Upper lobe of left lung (tissue), 6 donors: ENCODE measurements around the gene PWWP2B. TPM values are rescaled to one million over a fixed set of nuclear protein-coding genes. Genes with fewer than 3 reads are reported as not detected.

Source experiments
- ATAC-seq, 2 donors: fragments of 200-7000 bp; cut with Tn5 transposase; one replicate each; pipeline ENCODE4 v1.9.1; 2022; ENCODE audit warnings: mild to moderate bottlenecking in 2 of 2, moderate library complexity in 2 of 2; ENCODE audit not compliant: low FRiP score in 2 of 2
- DNase-seq, 2 donors: peaks; one replicate each; pipeline ENCODE4 v3.0.0-alpha.2; 2019 to 2020
- H3K27ac ChIP-seq, 4 donors: fragments of 200-600 bp; sonication (generic); one replicate each; pipeline ENCODE4 v1.5.1; 2016 to 2019
- H3K27me3 ChIP-seq, 4 donors: fragments of 200-600 bp; sonication (generic); one replicate each; pipeline ENCODE4 v1.5.1; 2017 to 2019
- H3K36me3 ChIP-seq, 4 donors: fragments of 200-600 bp; sonication (generic); one replicate each; pipeline ENCODE4 v1.5.1; 2016 to 2019
- H3K4me1 ChIP-seq, 4 donors: fragments of 200-600 bp; sonication (generic); one replicate each; pipeline ENCODE4 v1.5.1; 2018 to 2019
- H3K4me3 ChIP-seq, 4 donors: fragments of 200-600 bp; sonication (generic); one replicate each; pipeline ENCODE4 v1.5.1; 2017 to 2019; ENCODE audit warnings: mild to moderate bottlenecking in 2 of 4, moderate library complexity in 1 of 4
- H3K9me3 ChIP-seq, 4 donors: fragments of 200-600 bp; sonication (generic); one replicate each; pipeline ENCODE4 v1.5.1; 2018 to 2019
- EP300 ChIP-seq, 4 donors: sonication (generic); formaldehyde crosslinking; IDR thresholded peaks; one replicate each; pipeline ENCODE4 v1.5.1; 2017; ENCODE audit warnings: antibody characterized with exemption in 4 of 4, control low read depth in 2 of 4
- POLR2A ChIP-seq, 4 donors: fragments of 450-650 bp; IDR thresholded peaks; one replicate each; pipeline ENCODE4 v1.5.1; 2016 to 2017; ENCODE audit warnings: antibody characterized with exemption in 4 of 4, mild to moderate bottlenecking in 2 of 4
- POLR2AphosphoS5 ChIP-seq, 2 donors: sonication (generic); formaldehyde crosslinking; IDR thresholded peaks; one replicate each; pipeline ENCODE4 v1.5.1; 2017; ENCODE audit warnings: antibody characterized with exemption in 2 of 2
- WGBS, 2 donors: methylation state at CpG; one replicate each; pipeline ENCODE4 v1.1.5; 2017 to 2018; 5-methylcytosine and 5-hydroxymethylcytosine counted together
- total RNA-seq, 6 donors: library from RNA; depleted of rRNA in 4 of 6; stranded (reverse); fragments of >200 nt in 4 of 6; gene quantifications; one replicate each; pipeline versions ENCODE4 v1.1.0 to v1.2.1, GENCODE V29; 2016 to 2021
- TF ChIP-seq, protein P1 (sequence below), 6 experiments: fragments of 450-650 bp in 4 of 6; fragments of 200-600 bp in 2 of 6; sonication (generic) in 2 of 6; IDR thresholded peaks; one replicate each; pipeline ENCODE4 v1.5.1; 2016 to 2019; ENCODE audit warnings: antibody characterized with exemption in 6 of 6
- donor health status: DM: no; HTN: no; CAD: no; lungs with moderate emphysema.
- donor health status: DM: no; HTN: yes; CAD: no; lungs with severe emphysema.

Gene PWWP2B
- total RNA-seq, 6 donors from 2014 or later, result 20.2 to 54.4 (median 32.9) TPM

GRCh38 chr10:132455986-132456847, 59.2 kb downstream of the PWWP2B start:
- peaks cover 21 to 34% (median 28%) of the 10 kb centered on the region in 4 donors for H3K4me1 ChIP-seq
- no peak for ATAC-seq
- DNase-seq, result peak in 1 of 2 donors; percentile 69

DNA sequence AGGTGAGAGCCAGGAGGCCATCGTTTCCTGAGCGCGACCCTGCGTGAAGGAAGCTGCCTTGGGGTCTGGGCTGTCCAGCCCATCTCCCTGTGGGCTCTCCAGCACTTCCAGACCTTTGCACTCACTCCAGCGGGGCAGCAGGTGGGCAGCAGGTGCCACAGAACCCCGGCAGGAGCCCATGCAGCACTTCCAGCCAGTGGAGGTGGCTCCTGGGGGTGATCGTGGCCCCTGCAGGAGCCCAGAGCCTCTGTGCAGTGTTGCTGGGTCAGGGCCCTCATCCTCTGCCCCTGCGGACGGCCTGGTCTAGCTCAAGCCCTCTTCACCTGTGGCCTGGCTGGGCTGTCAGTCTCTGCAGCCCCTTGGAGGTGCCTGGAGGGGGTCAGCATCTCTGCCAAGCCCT, 59.9 kb downstream of the PWWP2B start:
- Histone ChIP-seq H3K4me3 (no peak overlapping the region), H3K27ac (no peak overlapping the region), H3K4me1 (peaks cover 18 to 34% (median 22%) of the 10 kb centered on the region in 4 donors), H3K27me3 (no peaks in the 10 kb centered on the region), H3K36me3 (no peaks in the 10 kb centered on the region), H3K9me3 (no peaks in the 10 kb centered on the region)
- WGBS, 2 donors, result 94 to 100% methylated on average over 4 to 9 of the region's 9 CpGs
- no peak for TF ChIP-seq EP300 (IDR thresholded peaks at IDR 0.05)
- no peak for TF ChIP-seq POLR2A (IDR thresholded peaks at IDR 0.05)
- TF ChIP-seq, protein P1, sequence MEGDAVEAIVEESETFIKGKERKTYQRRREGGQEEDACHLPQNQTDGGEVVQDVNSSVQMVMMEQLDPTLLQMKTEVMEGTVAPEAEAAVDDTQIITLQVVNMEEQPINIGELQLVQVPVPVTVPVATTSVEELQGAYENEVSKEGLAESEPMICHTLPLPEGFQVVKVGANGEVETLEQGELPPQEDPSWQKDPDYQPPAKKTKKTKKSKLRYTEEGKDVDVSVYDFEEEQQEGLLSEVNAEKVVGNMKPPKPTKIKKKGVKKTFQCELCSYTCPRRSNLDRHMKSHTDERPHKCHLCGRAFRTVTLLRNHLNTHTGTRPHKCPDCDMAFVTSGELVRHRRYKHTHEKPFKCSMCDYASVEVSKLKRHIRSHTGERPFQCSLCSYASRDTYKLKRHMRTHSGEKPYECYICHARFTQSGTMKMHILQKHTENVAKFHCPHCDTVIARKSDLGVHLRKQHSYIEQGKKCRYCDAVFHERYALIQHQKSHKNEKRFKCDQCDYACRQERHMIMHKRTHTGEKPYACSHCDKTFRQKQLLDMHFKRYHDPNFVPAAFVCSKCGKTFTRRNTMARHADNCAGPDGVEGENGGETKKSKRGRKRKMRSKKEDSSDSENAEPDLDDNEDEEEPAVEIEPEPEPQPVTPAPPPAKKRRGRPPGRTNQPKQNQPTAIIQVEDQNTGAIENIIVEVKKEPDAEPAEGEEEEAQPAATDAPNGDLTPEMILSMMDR (IDR thresholded peaks at IDR 0.05), result no peak
- TF ChIP-seq POLR2AphosphoS5 (IDR thresholded peaks at IDR 0.05), result no peak
- DNase-seq (peak in 1 of 2 donors; percentile 51), ATAC-seq (no peak)

More at GRCh38 chr10:132455986-132456847, 59.2 kb downstream of the PWWP2B start:
- Histone ChIP-seq H3K27ac (no peak overlapping the region), H3K9me3 (no peaks in the 10 kb centered on the region), H3K36me3 (no peaks in the 10 kb centered on the region), H3K27me3 (no peaks in the 10 kb centered on the region), H3K4me3 (no peak overlapping the region)
- TF ChIP-seq, protein P1 (IDR thresholded peaks at IDR 0.05), result no peak
- no peak for TF ChIP-seq POLR2AphosphoS5 (IDR thresholded peaks at IDR 0.05)
- TF ChIP-seq EP300 (IDR thresholded peaks at IDR 0.05), result no peak
- no peak for TF ChIP-seq POLR2A (IDR thresholded peaks at IDR 0.05)
- WGBS, 2 donors, result 91 to 93% methylated on average over 2 to 17 of the region's 17 CpGs

- H3K27me3 ChIP-seq, result no peaks in the 10 kb centered on the region
- DNase-seq (peak in 1 of 2 donors; percentile 75), ATAC-seq (no peak)
- WGBS, 2 donors, result 71 to 97% methylated on average over 5 to 19 of the region's 24 CpGs
- no peak overlapping the region for H3K27ac ChIP-seq
- no peaks in the 10 kb centered on the region for H3K9me3 ChIP-seq
- peaks cover 12 to 28% (median 16%) of the 10 kb centered on the region in 4 donors for H3K4me1 ChIP-seq
- H3K4me3 ChIP-seq, result no peak overlapping the region
- TF ChIP-seq EP300 (IDR thresholded peaks at IDR 0.05), result no peak
- no peak for TF ChIP-seq POLR2A (IDR thresholded peaks at IDR 0.05)
- no peak for TF ChIP-seq POLR2AphosphoS5 (IDR thresholded peaks at IDR 0.05)
- TF ChIP-seq, protein P1 (IDR thresholded peaks at IDR 0.05), result no peak
- H3K36me3 ChIP-seq, result no peaks in the 10 kb centered on the region
Measured at GRCh38 chr10:132457328-132458070, 60.5 kb downstream of the PWWP2B start.

GRCh38 chr10:132458071-132458585, 61.1 kb downstream of the PWWP2B start:
- TF ChIP-seq POLR2A (IDR thresholded peaks at IDR 0.05) (no peak), EP300 (IDR thresholded peaks at IDR 0.05) (no peak), POLR2AphosphoS5 (IDR thresholded peaks at IDR 0.05) (no peak)
- TF ChIP-seq, protein P1 (IDR thresholded peaks at IDR 0.05), result no peak
- DNase-seq (no peak), ATAC-seq (no peak)
- no peaks in the 10 kb centered on the region for H3K9me3 ChIP-seq
- H3K27me3 ChIP-seq, result no peaks in the 10 kb centered on the region
- peaks cover 6 to 22% (median 10%) of the 10 kb centered on the region in 4 donors for H3K4me1 ChIP-seq
- H3K36me3 ChIP-seq, result no peaks in the 10 kb centered on the region
- no peak overlapping the region for H3K27ac ChIP-seq
- no peak overlapping the region for H3K4me3 ChIP-seq
- 44 to 59% methylated on average over 9 to 19 of the region's 19 CpGs for WGBS, 2 donors
